Subcutaneous abdominal adipose tissue (tissue), 5 donors: ENCODE results near the gene ACOT6.
"Not testable (repeated sequence)": the region's sequence is repeated elsewhere in the genome, so short reads cannot be mapped to it uniquely, and the experiment has no call there.

Experiments used
- H3K27ac ChIP-seq: one replicate; pipeline ENCODE4 v1.7.0; 2013; ENCODE audit warnings: low read depth, mild to moderate bottlenecking, inconsistent platforms, low read length, moderate library complexity
- H3K27me3 ChIP-seq, 5 donors: one replicate each; pipeline ENCODE4 v1.7.0; 2013; ENCODE audit warnings: low read length in 5 of 5, inconsistent platforms in 1 of 5; ENCODE audit not compliant: control insufficient read depth in 5 of 5, insufficient read depth in 4 of 5
- H3K36me3 ChIP-seq, 5 donors: one replicate each; pipeline ENCODE4 v1.7.0; 2013; ENCODE audit warnings: low read length in 5 of 5; ENCODE audit not compliant: control insufficient read depth in 5 of 5, insufficient read depth in 5 of 5
- H3K4me1 ChIP-seq, 5 donors: one replicate each; pipeline ENCODE4 v1.7.0; 2013; ENCODE audit warnings: low read length in 5 of 5, mild to moderate bottlenecking in 3 of 5, moderate library complexity in 1 of 5; ENCODE audit not compliant: control insufficient read depth in 5 of 5, insufficient read depth in 5 of 5
- H3K4me3 ChIP-seq, 5 donors: one replicate each; pipeline ENCODE4 v1.7.0; 2013; ENCODE audit warnings: low read length in 5 of 5, low read depth in 1 of 5
- H3K9ac ChIP-seq, 5 donors: one replicate each; pipeline ENCODE4 v1.7.0; 2013; ENCODE audit warnings: low read length in 5 of 5, mild to moderate bottlenecking in 4 of 5, moderate library complexity in 3 of 5
- H3K9me3 ChIP-seq, 5 donors: one replicate each; pipeline ENCODE4 v1.7.0; 2013; ENCODE audit warnings: low read length in 5 of 5; ENCODE audit not compliant: control insufficient read depth in 5 of 5
- donor health status: healthy.
- donor health status: healthy.
- donor health status: healthy.
- donor health status: healthy.
- donor health status: healthy.

ACOT6 gene

GRCh38 chr14:73612339-73613045, at the start of gene ACOT6:
TSS of gene ACOT6 (plus strand) at chr14:73612517. CDS start at chr14:73612572, 55 bp downstream.
- Histone ChIP-seq H3K27ac (peak within 1 kb of the TSS; percentile 72), H3K4me1 (peaks cover 0 to 22% (median 15%) of the 10 kb centered on the region in 5 donors), H3K36me3 (no peaks in the 10 kb centered on the region), H3K27me3 (no peaks in the 10 kb centered on the region), H3K9me3 (peaks cover 0 to 4% (median 0%) of the 10 kb centered on the region in 5 donors), H3K4me3 (peak within 1 kb of the TSS; percentile 71 to 87 (median 80)), H3K9ac (peak within 1 kb of the TSS in 4 of 5 donors; percentile 16 to 66 (median 40))

- not testable (repeated sequence) for H3K9ac ChIP-seq, H3K9me3 ChIP-seq, H3K4me3 ChIP-seq, H3K27ac ChIP-seq, H3K27me3 ChIP-seq, H3K36me3 ChIP-seq
- peaks cover 0 to 16% (median 15%) of the 10 kb centered on the region in 5 donors for H3K4me1 ChIP-seq
Observed at GRCh38 chr14:73562696-73563095, 49.6 kb upstream of the ACOT6 start.

- not testable (repeated sequence) for H3K9me3 ChIP-seq, H3K27me3 ChIP-seq, H3K27ac ChIP-seq, H3K9ac ChIP-seq, H3K36me3 ChIP-seq
- Histone ChIP-seq H3K4me1 (peaks cover 2 to 45% (median 33%) of the 10 kb centered on the region in 5 donors), H3K4me3 (peak overlapping the region in 1 of 5 donors; percentile 50)
Observed at GRCh38 chr14:73566431-73566830, 45.9 kb upstream of the ACOT6 start.

GRCh38 chr14:73566935-73567334, 45.4 kb upstream of the ACOT6 start:
- H3K4me1 ChIP-seq = peaks cover 2 to 47% (median 35%) of the 10 kb centered on the region in 5 donors
- peak overlapping the region; percentile 95 for H3K27ac ChIP-seq
- not testable (repeated sequence) for H3K9me3 ChIP-seq, H3K36me3 ChIP-seq, H3K27me3 ChIP-seq, H3K9ac ChIP-seq
- peak overlapping the region in 2 of 5 donors; percentile 50 to 84 for H3K4me3 ChIP-seq

GRCh38 chr14:73567358-73567757, 45.0 kb upstream of the ACOT6 start:
- H3K4me1 ChIP-seq = peaks cover 2 to 47% (median 35%) of the 10 kb centered on the region in 5 donors
- peaks cover 0 to 3% (median 0%) of the 10 kb centered on the region in 5 donors for H3K9me3 ChIP-seq
- peak overlapping the region; percentile 50 to 84 (median 82) for H3K4me3 ChIP-seq
- H3K27ac ChIP-seq = peak overlapping the region; percentile 95
- peak overlapping the region in 4 of 5 donors; percentile 6 to 79 (median 66) for H3K9ac ChIP-seq
- H3K36me3 ChIP-seq = no peaks in the 10 kb centered on the region
- H3K27me3 ChIP-seq = no peaks in the 10 kb centered on the region

- H3K9me3 ChIP-seq = no peaks in the 10 kb centered on the region
- H3K9ac ChIP-seq = peak overlapping the region; percentile 6 to 79 (median 71)
- peak overlapping the region; percentile 95 for H3K27ac ChIP-seq
- H3K4me3 ChIP-seq = peak overlapping the region; percentile 50 to 84 (median 82)
- H3K27me3 ChIP-seq = no peaks in the 10 kb centered on the region
- H3K4me1 ChIP-seq = peaks cover 2 to 47% (median 35%) of the 10 kb centered on the region in 5 donors
- H3K36me3 ChIP-seq = no peaks in the 10 kb centered on the region
Observed at GRCh38 chr14:73567951-73568885, 44.1 kb upstream of the ACOT6 start.

- Histone ChIP-seq H3K27ac (peak overlapping the region; percentile 95), H3K4me1 (peaks cover 2 to 47% (median 35%) of the 10 kb centered on the region in 5 donors)
- H3K9me3 ChIP-seq = not testable (repeated sequence)
Observed at GRCh38 chr14:73568886-73569184, 43.5 kb upstream of the ACOT6 start.

GRCh38 chr14:73569185-73569958, 42.9 kb upstream of the ACOT6 start, which contains the start of gene ACOT2:
TSS of gene ACOT2 (plus strand) at chr14:73569213. CDS start at chr14:73569241, 28 bp downstream.
- Histone ChIP-seq H3K9ac (peak within 1 kb of the TSS; percentile 59 to 84 (median 71)), H3K27ac (peak within 1 kb of the TSS; percentile 95), H3K4me3 (peak within 1 kb of the TSS; percentile 50 to 91 (median 82)), H3K4me1 (peaks cover 2 to 47% (median 35%) of the 10 kb centered on the region in 5 donors)
- not testable (repeated sequence) for H3K36me3 ChIP-seq, H3K27me3 ChIP-seq, H3K9me3 ChIP-seq

More at GRCh38 chr14:73568886-73569184, 43.5 kb upstream of the ACOT6 start:
- Histone ChIP-seq H3K4me3 (peak overlapping the region; percentile 50 to 84 (median 82)), H3K9ac (peak overlapping the region; percentile 50 to 79 (median 71))
- H3K27me3 ChIP-seq, H3K36me3 ChIP-seq: not testable (repeated sequence)

GRCh38 chr14:73570913-73571312, 41.4 kb upstream of the ACOT6 start:
- H3K36me3 ChIP-seq, H3K9me3 ChIP-seq, H3K27me3 ChIP-seq, H3K9ac ChIP-seq: not testable (repeated sequence)
- Histone ChIP-seq H3K4me3 (peak overlapping the region; percentile 26 to 91 (median 82)), H3K4me1 (peaks cover 2 to 47% (median 35%) of the 10 kb centered on the region in 5 donors), H3K27ac (peak overlapping the region; percentile 95)
